HG03520 (cell line): ENCODE data around the gene PNMA8C.
"Not testable (repeated sequence)": the region's sequence is repeated elsewhere in the genome, so short reads cannot be mapped to it uniquely, and the experiment has no call there.

Experiments
- ATAC-seq: cut with Tn5 transposase; IDR thresholded peaks from one replicate; pipeline ENCODE4 v1.9.1; 2021; ENCODE audit warnings: mild to moderate bottlenecking, moderate library complexity; ENCODE audit not compliant: unreplicated experiment

The PNMA8C gene

DNA sequence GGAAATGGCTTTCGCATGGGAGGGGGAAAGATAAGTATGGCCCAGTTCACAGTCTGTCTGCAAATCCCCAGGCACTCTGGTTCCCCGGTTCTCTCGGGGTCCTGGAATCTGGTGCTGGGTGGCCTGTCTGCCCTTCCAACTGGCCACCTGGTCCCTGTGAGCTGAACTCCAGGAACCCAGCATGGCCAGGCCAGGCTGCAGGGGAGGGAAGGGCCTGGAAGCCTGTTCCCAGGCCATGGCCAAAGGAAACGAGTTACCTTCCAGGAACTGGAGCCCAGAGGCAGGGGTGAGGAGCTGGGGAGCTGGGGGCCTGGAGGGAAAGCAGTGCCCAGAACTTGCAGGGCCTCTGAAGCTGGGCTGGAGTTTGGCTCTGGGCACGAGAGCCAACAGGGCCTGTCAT lies 19.1 kb upstream of the PNMA8C start:
- no peak for ATAC-seq

DNA sequence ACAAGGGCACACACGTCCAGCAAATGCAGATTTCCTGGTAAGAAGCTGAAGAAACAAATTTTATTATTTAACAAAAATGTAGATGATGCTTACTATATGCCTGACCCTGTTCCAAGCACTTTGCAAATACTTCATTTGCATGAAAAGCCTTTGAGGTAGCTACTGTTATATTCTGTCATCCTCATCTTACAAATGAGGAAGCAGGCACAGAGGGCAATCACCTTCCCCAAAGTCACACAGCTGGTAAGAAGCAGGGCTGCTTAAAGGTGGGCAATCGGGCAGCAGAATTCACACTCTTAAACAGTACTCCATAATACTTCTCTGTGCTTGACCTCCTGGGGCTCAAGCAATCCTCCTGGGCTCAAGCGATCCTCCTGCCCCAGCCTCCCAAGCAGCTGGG lies 18.3 kb upstream of the PNMA8C start:
- no peak for ATAC-seq

DNA sequence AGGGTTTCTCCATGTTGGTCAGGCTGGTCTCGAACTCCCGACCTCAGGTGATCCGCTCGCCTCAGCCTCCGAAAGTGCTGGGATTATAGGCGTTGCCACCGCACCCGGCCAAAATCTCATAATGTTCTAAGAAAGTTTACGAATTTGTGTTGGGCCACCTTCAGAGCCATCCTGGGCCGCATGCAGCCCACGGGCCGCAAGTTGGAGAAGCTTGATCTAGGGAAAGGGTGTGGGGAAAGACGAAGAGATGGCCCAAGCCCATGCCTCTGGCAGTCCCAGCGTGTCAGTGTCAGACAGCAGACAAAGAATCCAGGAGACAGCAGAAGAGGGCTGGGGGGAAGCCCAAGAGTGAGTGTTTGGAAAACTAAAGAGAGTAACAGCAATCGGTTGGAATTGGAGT lies 17.3 kb upstream of the PNMA8C start:
- ATAC-seq = no peak

DNA sequence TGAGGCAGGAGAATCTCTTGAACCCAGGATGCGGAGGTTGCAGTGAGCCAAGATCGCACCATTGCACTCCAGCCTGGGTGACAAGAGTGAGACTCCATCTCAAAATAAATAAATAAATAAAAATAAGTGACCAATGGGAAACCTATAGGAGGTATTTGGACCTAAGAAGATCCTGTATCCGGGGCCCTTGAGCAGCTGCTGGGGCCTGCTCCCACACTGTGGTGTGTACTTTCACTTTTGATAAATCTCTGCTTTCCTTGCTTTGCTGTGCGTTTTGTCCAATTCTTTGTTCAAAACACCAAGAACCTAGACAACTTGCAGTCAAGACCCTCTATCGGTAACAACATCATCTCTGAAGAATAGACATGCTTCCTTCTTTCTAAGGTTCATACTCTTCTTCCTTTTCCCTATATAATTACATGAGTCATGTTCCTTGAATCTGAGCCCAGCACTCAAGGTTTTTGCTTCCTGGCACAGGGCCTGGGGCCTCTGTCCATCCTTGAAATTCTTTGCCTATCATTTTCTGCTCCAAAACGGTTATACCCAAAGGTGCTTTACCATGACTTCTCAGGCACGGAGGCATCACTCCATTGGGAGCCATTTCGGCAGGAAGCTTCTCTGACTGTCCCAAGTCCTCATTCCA lies 14.2 kb upstream of the PNMA8C start:
- no peak for ATAC-seq

DNA sequence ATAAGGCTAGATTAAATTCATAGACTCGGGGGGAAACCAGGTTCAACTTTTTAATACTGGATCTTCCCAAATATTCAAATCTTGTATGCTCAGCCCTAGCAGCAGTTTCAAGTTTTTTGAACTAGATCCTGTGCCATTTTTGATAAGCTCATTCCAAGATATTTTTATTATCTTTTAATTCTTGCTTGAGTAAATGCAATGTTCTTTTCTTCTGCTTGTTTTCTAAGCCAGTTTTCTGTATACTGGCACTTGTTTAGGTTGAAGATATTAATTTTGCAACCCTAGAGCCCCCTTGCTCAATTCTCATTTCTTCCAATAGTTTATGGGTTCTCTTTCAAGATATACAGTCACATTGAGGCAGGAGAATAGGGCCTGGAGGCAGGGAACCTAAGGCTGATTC lies 13.1 kb upstream of the PNMA8C start:
- no peak for ATAC-seq

DNA sequence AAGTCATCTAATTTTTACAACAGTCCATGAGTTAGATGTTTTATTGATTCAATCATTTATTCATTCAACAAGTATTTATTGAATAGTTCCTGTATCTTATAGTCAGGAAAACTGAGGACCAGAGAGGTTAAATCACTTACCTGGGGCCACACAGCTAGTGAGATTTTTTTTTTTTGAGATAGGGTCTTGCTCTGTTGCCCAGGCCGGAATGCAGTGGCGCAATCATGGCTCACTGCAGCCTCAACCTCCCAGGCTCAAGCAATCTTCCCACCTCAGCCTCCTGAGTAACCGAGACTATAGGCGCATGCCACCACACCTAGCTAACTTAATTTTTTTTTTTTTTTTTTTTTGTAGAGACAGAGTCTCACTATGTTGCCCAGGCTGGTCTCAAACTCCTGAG lies 7.0 kb upstream of the PNMA8C start:
- not testable (repeated sequence) for ATAC-seq

DNA sequence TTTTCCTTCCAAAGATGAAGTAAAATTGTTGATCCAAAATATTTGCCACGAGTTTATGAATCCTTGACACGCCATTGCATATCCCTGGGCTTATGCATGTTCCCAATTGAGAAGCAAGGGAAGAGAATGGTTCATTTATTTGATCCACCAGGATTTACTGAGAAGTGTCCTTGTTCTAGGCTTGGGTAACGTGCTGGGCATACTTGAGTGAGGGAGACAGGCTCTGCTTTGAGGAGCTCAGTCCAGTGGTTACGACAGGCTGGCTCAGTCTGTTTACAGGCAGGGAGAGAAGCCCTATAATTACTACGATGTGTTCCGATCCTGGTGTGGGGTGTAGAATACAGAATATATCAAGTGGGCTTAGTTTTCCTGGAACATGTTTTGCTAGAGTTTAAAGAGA lies 6.3 kb upstream of the PNMA8C start:
- no peak for ATAC-seq

DNA sequence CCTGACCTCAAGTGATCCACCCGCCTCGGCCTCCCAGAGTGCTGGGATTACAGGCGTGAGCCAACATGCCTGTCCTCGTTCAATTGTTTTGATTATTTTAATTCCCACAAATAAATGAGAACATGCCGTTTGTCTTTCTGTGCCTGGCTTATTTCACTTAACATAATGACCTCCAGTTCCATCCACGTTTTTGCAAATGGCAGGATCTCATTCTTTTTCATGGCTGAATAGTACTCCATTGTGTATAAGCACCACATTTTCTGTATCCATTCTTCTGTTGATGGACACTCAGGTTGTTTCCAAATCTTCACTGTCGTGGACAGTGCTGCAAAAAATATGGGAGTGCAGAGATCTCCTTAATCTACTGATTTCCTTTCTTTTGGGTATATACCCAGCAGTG lies 4.7 kb upstream of the PNMA8C start:
- not testable (repeated sequence) for ATAC-seq

DNA sequence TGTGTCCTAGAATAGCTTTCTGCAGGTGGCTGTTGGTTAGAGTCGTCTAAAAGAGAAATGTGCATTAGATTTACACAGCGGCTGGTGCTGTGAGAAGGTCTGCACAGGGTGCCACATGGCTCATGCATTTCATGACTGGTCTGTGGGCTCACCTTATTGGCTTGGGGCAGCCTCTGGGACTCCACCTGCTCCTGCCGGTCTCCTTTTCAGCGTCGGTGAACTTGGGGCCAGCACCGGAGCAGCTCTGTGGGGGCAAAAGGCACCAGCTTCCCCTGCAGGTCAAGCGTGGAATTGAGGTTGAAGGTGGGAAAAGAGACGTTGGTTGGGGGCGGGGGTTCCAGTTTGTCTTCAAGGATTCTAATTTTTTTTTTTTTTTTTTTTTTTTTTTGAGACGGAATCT lies 3.1 kb upstream of the PNMA8C start:
- no peak for ATAC-seq

DNA sequence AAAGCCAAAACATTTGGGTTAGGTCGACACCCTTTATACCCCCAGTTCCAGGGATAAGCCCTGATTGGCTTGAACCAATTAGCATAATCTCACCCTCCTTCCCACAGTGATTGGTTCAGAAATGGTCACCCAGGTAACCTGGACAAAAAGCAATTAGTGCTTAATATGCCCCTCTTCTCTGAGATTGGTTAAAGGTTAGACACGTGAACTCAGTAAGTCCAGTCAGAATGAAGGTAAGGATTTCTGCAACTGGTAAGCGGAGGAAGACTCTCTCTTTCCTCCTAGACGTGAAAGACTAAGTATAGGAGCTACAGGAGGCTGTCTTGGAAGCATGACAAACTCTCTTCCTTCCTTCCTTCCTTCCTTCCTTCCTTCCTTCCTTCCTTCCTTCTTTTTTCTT lies 1.3 kb upstream of the PNMA8C start:
- ATAC-seq = no peak

DNA sequence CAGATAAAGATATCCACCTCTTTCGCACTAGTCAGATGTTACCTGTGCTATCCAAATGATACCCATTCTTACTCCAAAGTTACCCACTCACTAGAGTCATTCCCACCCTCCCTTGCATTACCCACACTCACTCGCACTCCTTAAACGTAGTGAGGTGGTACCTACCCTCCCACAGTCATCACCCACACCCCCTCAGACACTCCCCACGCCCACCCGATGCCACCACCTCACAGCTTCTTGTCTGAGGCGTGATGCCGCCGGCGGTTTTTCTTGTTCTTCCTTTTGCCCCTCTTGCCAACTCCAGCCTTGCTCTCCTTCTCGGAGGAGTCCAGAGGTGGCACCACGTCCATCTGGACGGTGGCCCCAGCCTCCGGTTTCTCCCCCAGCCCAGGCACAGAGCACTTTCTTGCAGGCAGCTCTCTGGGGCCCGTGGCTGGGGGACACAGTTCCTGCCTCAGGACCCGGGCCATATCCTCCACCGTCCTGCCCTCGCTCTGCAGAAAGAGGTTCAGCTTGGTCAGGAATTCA lies 1.2 kb downstream of the PNMA8C start:
- ATAC-seq = no peak

DNA sequence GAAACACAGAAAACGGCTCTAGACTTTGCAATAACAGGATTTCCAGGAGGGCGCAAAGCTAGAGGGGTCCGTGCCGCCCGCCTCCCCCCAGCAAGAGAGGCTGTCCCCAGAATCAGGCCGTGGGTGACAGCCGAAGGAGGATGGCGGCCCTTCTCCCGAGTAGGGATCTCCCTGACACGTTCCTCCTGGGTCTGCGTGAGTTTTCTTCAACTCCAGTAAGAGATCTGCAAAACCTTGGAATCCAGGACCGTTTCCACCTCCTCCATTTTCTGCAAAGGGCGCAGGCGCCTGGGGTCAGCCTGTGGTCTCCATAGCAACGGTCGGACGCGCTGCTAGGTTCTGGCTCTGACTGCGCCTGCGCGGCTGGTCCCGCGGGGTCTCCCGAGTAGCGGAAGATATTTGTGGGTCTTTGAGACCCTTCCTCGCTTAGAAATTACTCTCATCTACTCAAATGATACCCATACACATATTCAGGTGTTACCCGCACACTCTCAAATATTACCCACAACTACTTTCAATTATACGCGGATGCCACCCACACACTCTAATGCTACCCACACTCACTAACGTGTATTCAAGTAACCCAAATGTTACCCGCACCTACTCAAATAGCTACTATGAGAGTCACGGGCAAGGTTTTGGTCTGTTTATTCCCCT lies 2.1 kb downstream of the PNMA8C start:
- ATAC-seq = no peak

DNA sequence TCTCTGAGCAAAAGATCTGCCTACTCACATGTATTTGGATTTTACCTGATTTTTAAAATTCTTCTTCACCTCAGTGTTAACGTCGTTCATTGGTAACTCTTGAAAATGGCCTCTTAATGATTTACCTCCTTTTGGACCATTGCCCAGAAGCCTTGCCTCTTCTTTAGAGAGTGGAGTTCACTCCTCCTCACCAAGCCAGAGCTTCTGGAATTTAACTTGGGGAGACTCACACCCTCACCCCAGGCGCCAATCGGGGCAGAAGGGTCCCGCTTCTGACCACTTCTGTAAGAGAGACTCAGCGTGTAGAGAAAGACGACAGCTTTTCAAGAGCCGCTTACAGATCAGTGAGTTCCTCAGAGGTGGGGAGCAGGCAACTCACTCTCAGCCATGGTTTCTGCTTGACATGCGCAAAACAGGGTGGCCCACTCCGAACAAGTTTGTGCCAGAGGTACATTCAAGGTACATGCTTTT lies 2.7 kb downstream of the PNMA8C start:
- no peak for ATAC-seq

DNA sequence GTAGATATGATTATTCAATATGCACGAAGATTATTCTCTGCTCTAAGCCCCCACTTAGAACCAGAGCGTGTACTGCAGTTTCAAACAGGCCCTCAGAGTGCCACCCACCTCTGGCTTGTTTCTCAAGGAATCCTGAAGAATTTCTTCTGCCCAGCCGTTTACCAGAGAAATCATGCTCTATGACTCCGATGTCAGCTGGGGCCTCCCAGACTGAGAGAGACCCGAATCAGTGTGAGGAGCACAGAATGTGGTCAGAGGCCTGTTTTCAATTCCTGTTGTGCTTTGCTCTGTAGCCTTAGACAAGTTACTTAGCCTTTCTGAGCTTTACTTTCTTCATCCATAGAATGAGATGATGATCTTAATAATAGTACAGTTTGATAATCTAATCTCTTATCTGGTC lies 5.5 kb downstream of the PNMA8C start:
- no peak for ATAC-seq

DNA sequence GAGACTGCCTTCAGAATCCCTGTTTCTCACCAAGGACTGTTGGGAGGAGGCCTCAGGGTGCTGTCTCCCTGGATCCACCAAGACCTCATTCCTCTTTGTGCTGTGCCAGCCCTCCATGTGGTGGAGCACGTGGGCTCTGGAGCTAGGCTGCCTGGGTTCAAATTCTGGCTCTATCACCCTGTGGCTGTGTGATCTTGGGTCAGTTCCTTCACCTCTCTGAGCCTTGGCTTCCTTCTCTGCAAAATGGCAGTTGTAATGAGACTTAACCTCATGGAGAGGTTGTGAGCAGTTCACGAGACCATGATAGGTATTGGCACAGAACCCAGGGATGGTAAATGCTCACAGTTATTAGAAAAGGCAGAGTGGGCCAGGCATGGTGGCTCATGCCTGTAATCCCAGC lies 6.4 kb downstream of the PNMA8C start:
- ATAC-seq = no peak

DNA sequence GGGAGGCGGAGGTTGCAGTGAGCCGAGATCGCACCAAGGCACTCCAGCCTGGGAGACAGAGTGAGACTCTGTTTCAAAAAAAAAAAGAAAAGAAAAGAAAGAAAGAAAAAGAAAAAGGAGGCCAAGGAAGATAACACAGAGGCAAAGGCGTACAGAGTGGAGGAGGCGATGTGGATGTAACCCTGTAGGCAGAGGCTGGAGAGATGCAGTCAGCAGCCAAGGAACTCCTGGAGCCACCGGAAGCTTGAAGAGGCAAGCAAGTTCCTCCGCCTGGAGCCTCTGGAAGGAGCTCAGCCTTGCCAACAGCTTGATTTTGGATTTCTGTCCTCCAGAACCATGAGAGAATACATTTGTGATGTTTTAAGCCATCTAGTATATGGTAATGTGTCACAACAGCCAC lies 8.7 kb downstream of the PNMA8C start:
- ATAC-seq = no peak

DNA sequence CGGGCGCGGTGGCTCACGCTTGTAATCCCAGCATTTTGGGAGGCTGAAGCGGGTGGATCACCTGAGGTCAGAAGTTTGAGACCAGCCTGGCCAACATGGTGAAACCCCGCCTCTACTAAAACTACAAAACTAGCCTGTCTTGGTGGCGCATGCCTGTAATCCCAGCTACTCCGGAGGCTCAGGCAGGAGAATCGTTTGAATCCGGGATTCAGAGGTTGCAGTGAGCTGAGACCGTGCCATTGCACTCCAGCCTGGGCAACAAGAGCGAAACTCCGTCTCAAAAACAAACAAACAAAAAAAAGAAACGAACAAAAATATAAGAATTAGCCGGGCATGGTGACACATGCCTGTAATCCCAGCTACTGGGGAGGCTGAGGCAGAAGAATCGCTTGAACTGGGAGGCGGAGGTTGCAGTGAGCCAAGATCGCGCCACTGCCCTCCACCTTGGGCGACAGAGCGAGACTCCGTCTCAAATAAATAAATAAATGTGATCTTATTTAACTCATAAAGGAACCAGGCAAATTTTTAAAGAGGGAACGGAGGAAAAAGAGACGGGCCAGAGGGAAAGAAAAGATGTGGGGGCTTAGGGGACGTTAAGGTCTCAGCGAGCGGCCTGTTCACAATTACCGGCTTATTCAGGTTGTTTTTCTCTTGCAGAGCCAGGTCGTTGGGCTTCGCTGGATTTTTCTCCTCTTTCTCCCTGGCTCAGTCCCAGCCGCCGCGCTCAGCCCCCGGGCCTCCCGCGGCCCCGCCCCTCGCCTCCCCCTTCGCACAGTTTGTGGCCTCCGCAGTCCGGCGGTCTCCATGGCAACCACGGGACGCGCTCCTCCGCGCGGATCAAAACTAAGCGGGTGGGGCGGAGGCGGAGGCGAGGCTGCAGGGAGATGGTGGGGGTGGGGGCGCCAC lies 12.7 kb downstream of the PNMA8C start:
- ATAC-seq = not testable (repeated sequence)

DNA sequence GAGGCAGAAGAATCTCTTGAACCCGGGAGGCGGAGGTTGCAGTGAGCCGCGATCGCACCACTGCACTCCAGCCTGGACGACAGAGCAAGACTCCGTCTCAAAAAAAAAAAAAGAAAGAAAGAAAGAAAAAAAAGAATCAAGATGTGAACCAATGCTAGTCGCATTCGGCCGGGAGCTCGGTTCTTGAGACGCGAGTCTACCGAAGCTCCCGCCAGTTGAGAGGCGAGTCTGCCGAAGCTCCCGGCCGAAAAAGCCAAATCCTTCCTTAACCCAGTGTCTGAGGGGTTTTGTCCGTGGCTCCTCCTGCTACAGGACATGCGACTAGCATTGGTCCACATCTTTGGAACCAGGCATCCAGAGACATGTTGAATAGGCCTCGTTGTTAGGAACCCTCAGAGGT lies 13.8 kb downstream of the PNMA8C start:
- ATAC-seq = not testable (repeated sequence)

DNA sequence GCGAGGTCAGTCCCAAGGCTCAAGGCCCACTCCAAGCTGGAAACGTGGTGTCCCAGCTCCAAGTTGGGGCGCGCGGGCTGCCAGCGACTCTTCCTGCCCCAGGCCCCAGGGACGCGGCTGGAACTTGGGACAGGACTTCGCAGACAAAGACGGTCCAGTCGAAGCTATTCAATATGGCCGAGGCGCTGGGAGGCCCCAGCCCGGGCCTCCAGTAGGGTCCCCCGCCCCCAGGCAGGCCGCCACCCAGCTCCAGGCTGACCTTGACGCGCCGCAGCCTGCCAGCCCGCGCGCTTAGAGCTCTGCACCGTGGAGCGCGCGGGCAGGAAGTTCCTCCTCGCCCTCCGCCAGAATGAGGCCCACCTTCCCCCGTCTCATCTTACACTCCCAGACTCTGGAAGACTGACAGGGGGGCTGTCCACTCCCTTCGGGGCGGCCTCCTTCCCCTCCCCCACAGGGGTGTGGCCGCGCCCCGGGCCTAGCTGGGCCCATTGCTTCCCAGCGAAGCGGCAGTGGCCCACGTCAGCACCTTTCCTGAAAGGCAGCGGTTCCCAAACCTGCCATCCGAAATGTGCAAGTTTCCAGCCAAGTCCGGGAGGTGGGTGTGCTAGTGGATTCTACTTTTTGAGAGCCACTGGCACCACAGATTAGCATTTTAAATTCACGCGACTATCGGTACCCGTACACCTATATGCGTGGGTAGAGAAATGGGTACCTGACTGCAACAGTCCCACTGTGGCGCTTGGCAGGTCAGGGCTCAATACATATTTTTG lies 15.3 kb downstream of the PNMA8C start, which contains the start of gene CCDC8:
CCDC8 (minus strand) TSS at position 303 of the 770 bp plus-strand sequence. CDS start 754 bp downstream, outside the sequence.
- ATAC-seq = no peak

DNA sequence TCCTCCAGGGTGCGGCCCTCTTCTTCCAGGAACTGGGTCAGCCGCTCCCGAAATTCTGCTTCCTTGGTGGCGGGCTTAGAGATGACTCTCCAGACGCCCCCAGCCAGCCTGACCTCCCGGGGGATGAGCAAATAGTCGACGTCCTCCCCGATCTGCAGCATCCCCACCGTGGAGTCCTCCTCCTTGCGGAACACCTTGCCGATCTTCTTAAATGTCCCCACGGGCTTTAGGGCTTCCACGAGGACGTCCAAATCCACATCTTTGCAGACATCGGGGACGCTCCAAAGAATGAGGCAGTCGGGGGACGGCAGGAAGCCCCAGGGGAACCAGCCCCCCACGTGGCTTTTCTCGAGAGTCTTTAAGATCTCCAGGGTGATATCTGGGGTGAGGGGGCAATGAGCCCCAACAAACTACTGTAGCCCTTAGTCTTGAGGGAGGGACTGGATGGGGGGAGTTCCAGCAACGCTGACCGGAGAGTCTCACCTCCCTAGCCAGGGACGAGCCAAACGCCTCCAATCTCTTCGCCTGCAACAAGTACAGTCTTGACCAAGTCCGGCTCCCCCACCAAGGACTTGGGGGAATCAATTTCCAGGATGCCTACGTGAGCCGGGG lies 16.0 kb downstream of the PNMA8C start:
- ATAC-seq = no peak
